C4-2B (cell line): ENCODE results near the gene TOX2.

Experiments used
- CTCF ChIP-seq: fragments of 450-650 bp; conservative IDR thresholded peaks from 2 replicates; pipeline ENCODE4 v1.5.1; 2017; ENCODE audit warnings: mild to moderate bottlenecking
- ZFX ChIP-seq: fragments of 450-650 bp; IDR thresholded peaks from 2 replicates; pipeline ENCODE4 v1.6.1; 2017

- TF ChIP-seq CTCF (no peak), ZFX (no peak)
These were observed 153.9 kb downstream of the TOX2 start for GRCh38 chr20:44068316-44069201.
